GDM1 (cell line): ENCODE results near the gene FAM43B.
"Not testable (repeated sequence)": the region's sequence is repeated elsewhere in the genome, so short reads cannot be mapped to it uniquely, and the experiment has no call there.

Experiments used
- DNase-seq: peaks from one replicate; lab custom pipeline; 2025; lab: John Stamatoyannopoulos, UW

The FAM43B gene

GRCh38 chr1:20551945-20552727 lies at the start of gene FAM43B:
FAM43B (plus strand) TSS chr1:20552573; CDS start chr1:20552974, 401 bp downstream.
- no peak for DNase-seq

- DNase-seq = no peak
Measured at GRCh38 chr1:20505488-20505887, 46.9 kb upstream of the FAM43B start.

GRCh38 chr1:20507248-20507563 lies 45.2 kb upstream of the FAM43B start:
- DNase-seq = no peak

- DNase-seq = peak; percentile 71
Measured at GRCh38 chr1:20507564-20508410, 44.6 kb upstream of the FAM43B start, which contains the start of gene MUL1. MUL1 (minus strand) TSS chr1:20508151; CDS start chr1:20508024, 127 bp downstream.

- DNase-seq = no peak
Measured at GRCh38 chr1:20508411-20508771, 44.0 kb upstream of the FAM43B start.

GRCh38 chr1:20511518-20512428 lies 40.6 kb upstream of the FAM43B start:
- no peak for DNase-seq

- DNase-seq = not testable (repeated sequence)
Measured at GRCh38 chr1:20519609-20520262, 32.6 kb upstream of the FAM43B start.

- DNase-seq = peak; percentile 35
Measured at GRCh38 chr1:20521960-20522861, 30.2 kb upstream of the FAM43B start.

GRCh38 chr1:20526267-20526666 lies 26.1 kb upstream of the FAM43B start:
- DNase-seq = no peak

- no peak for DNase-seq
Measured at GRCh38 chr1:20528221-20528620, 24.2 kb upstream of the FAM43B start.

- no peak for DNase-seq
Measured at GRCh38 chr1:20530306-20530705, 22.1 kb upstream of the FAM43B start.

- DNase-seq = no peak
Measured at GRCh38 chr1:20530901-20531300, 21.5 kb upstream of the FAM43B start.

- no peak for DNase-seq
Measured at GRCh38 chr1:20533635-20534034, 18.7 kb upstream of the FAM43B start.

- no peak for DNase-seq
Measured at GRCh38 chr1:20534659-20535417, 17.5 kb upstream of the FAM43B start.

- DNase-seq = no peak
Measured at GRCh38 chr1:20538227-20538626, 14.1 kb upstream of the FAM43B start.

- no peak for DNase-seq
Measured at GRCh38 chr1:20538760-20539551, 13.4 kb upstream of the FAM43B start.

- no peak for DNase-seq
Measured at GRCh38 chr1:20540281-20540680, 12.1 kb upstream of the FAM43B start.

GRCh38 chr1:20546637-20547036 lies 5.7 kb upstream of the FAM43B start:
- no peak for DNase-seq

- no peak for DNase-seq
Measured at GRCh38 chr1:20551161-20551560, 1.2 kb upstream of the FAM43B start.
